Lower lobe of right lung (tissue), 2 donors: Measurements from ENCODE around the gene DCP1B. TPM values are rescaled to one million over a fixed set of nuclear protein-coding genes. Genes with fewer than 3 reads are reported as not detected.

Source experiments
- ATAC-seq, 2 donors: fragments of 200-7000 bp; cut with Tn5 transposase; one replicate each; pipeline ENCODE4 v1.9.1; 2020 to 2022; ENCODE audit warnings: mild to moderate bottlenecking in 2 of 2, moderate library complexity in 2 of 2
- DNase-seq: peaks from one replicate; pipeline ENCODE4 v3.0.0-alpha.2; 2020
- H3K27ac ChIP-seq: fragments of 200-600 bp; one replicate; pipeline ENCODE4 v1.8.0; 2022
- H3K27me3 ChIP-seq: fragments of 200-600 bp; one replicate; pipeline ENCODE4 v1.8.0; 2022; ENCODE audit warnings: low read depth
- H3K36me3 ChIP-seq: fragments of 200-600 bp; one replicate; pipeline ENCODE4 v1.8.0; 2022; ENCODE audit warnings: mild to moderate bottlenecking
- H3K4me1 ChIP-seq: fragments of 200-600 bp; one replicate; pipeline ENCODE4 v1.8.0; 2022
- H3K4me3 ChIP-seq: fragments of 200-600 bp; one replicate; pipeline ENCODE4 v1.8.0; 2022; ENCODE audit warnings: mild to moderate bottlenecking
- H3K9me3 ChIP-seq: fragments of 200-600 bp; one replicate; pipeline ENCODE4 v1.8.0; 2022
- CTCF ChIP-seq: fragments of 200-600 bp; IDR thresholded peaks from one replicate; pipeline ENCODE4 v1.8.0; 2022; ENCODE audit warnings: antibody characterized with exemption, mild to moderate bottlenecking
- intact Hi-C: fragments of 100-400 bp; cut with DNase I; formaldehyde crosslinking; loops from one replicate; pipeline ENCODE4 v1.11.0; 2022
- total RNA-seq: library from RNA; stranded (reverse); fragmentation: NEBNext Ultra II Directional; extraction: Animal tissue kit (Norgen Biotek cat#: 25700); gene quantifications from one replicate; pipeline ENCODE4 v1.2.1, GENCODE V29; 2021
- donor health status: DM: no; HTN: yes; CAD: no; lungs with severe emphysema.

The DCP1B gene
- total RNA-seq, 1 donor from 2014 or later, result 12.4 TPM

- H3K36me3 ChIP-seq, result peaks cover 23% of the 10 kb centered on the region
These were observed 19.5 kb downstream of the DCP1B start for GRCh38 chr12:1984759-1985158.

DNA sequence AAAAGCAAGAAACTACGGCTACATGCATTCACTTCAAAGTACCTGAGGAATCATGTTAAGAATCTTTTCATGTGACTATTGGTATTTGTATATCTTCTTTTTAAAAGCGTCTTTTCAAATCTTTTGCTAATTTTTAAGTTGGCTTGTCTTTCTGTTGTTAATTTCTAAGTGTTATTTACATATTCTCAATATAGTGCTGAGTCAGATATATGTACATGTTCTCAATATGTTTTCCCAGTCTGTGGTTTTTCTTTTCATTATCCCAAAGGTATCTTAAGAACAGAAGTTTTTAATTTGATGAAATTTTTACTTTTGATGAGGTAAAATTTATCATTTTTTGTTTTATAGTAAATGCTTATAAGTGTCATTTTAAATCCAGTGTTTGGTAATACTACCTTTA, 24.0 kb downstream of the DCP1B start:
- no peak for ATAC-seq
- Histone ChIP-seq H3K27me3 (no peaks in the 10 kb centered on the region), H3K4me3 (no peak overlapping the region), H3K36me3 (no peaks in the 10 kb centered on the region), H3K27ac (no peak overlapping the region), H3K4me1 (no peaks in the 10 kb centered on the region), H3K9me3 (peaks cover 10% of the 10 kb centered on the region)
- TF ChIP-seq CTCF, result no peak
- no peak for DNase-seq
- intact Hi-C loops, result no loop called here

More at GRCh38 chr12:1984759-1985158, 19.5 kb downstream of the DCP1B start:
- Histone ChIP-seq H3K27ac (no peak overlapping the region), H3K4me1 (no peaks in the 10 kb centered on the region), H3K4me3 (no peak overlapping the region), H3K9me3 (peaks cover 13% of the 10 kb centered on the region), H3K27me3 (no peaks in the 10 kb centered on the region)
- no peak for ATAC-seq
- no peak for DNase-seq
- intact Hi-C loops, result no loop called here
- no peak for TF ChIP-seq CTCF

GRCh38 chr12:1978078-1978862, 26.0 kb downstream of the DCP1B start:
- intact Hi-C loops, result no loop called here
- no peak overlapping the region for H3K4me3 ChIP-seq
- H3K27me3 ChIP-seq, result no peaks in the 10 kb centered on the region
- no peak for TF ChIP-seq CTCF
- no peaks in the 10 kb centered on the region for H3K36me3 ChIP-seq
- H3K27ac ChIP-seq, result no peak overlapping the region
- no peaks in the 10 kb centered on the region for H3K9me3 ChIP-seq
- ATAC-seq (no peak), DNase-seq (no peak)
- H3K4me1 ChIP-seq, result no peaks in the 10 kb centered on the region

DNA sequence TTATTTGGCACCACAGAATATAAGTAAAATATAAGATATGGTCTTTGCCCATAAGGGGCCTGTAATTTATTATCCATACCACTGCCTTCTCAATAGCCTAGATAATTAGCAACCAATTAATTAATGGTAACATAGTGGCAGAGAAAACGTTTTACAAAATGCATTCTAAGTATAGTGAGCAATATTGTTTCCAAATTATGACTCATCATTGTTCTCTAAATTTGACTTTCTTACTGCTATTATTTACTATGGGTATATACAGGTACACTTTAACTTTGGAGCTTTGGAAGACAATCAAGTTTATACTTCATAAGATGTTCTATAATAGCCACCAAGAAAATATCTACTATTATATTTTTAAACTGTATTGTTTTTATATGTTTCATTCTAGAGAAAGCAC, 26.7 kb downstream of the DCP1B start:
- H3K4me3 ChIP-seq, result no peak overlapping the region
- H3K36me3 ChIP-seq, result no peaks in the 10 kb centered on the region
- ATAC-seq (no peak), DNase-seq (no peak)
- H3K27ac ChIP-seq, result no peak overlapping the region
- TF ChIP-seq CTCF, result no peak
- H3K9me3 ChIP-seq, result no peaks in the 10 kb centered on the region
- no peaks in the 10 kb centered on the region for H3K4me1 ChIP-seq
- intact Hi-C loops, result no loop called here
- no peaks in the 10 kb centered on the region for H3K27me3 ChIP-seq

- Histone ChIP-seq H3K36me3 (no peaks in the 10 kb centered on the region), H3K9me3 (no peaks in the 10 kb centered on the region), H3K27me3 (no peaks in the 10 kb centered on the region), H3K4me3 (no peak overlapping the region), H3K4me1 (no peaks in the 10 kb centered on the region), H3K27ac (no peak overlapping the region)
- no peak for TF ChIP-seq CTCF
- ATAC-seq (no peak), DNase-seq (no peak)
- intact Hi-C loops, result no loop called here
These were observed 27.1 kb downstream of the DCP1B start for GRCh38 chr12:1977109-1977508.
